Activated T-cell treated with anti-CD3 and anti-CD28 coated beads for 24 hours (primary cell): ENCODE results near the gene TSGA10IP.
"Not testable (repeated sequence)": the region's sequence is repeated elsewhere in the genome, so short reads cannot be mapped to it uniquely, and the experiment has no call there.

Source experiments
- DNase-seq: peaks from one replicate; pipeline ENCODE4 v3.0.0-alpha.2; 2020; ENCODE audit warnings: low read depth

TSGA10IP gene

GRCh38 chr11:65947603-65948125 lies 2.4 kb downstream of the TSGA10IP start:
- no peak for DNase-seq

- DNase-seq, result not testable (repeated sequence)
Observed at GRCh38 chr11:65950711-65951110, 5.4 kb downstream of the TSGA10IP start.

GRCh38 chr11:65951641-65952040 lies 6.4 kb downstream of the TSGA10IP start:
- not testable (repeated sequence) for DNase-seq

- DNase-seq, result no peak
Observed at GRCh38 chr11:65952052-65952521, 6.8 kb downstream of the TSGA10IP start.

GRCh38 chr11:65953471-65953870 lies 8.2 kb downstream of the TSGA10IP start:
- no peak for DNase-seq

GRCh38 chr11:65954771-65955170 lies 9.5 kb downstream of the TSGA10IP start:
- no peak for DNase-seq

- no peak for DNase-seq
Observed at GRCh38 chr11:65958291-65958690, 13.0 kb downstream of the TSGA10IP start.

- DNase-seq, result no peak
Observed at GRCh38 chr11:65958774-65959420, 13.6 kb downstream of the TSGA10IP start.

GRCh38 chr11:65960824-65961266 lies 15.6 kb downstream of the TSGA10IP start:
- DNase-seq, result no peak

GRCh38 chr11:65961267-65962140 lies 16.2 kb downstream of the TSGA10IP start, which contains the start of gene SART1:
Gene SART1 (plus strand): TSS chr11:65961734. CDS start chr11:65961781, 47 bp downstream.
- peak; percentile 95 for DNase-seq

GRCh38 chr11:65962141-65962564 lies 16.9 kb downstream of the TSGA10IP start:
- no peak for DNase-seq

- no peak for DNase-seq
Observed at GRCh38 chr11:65964906-65965305, 19.6 kb downstream of the TSGA10IP start.

GRCh38 chr11:65965986-65966762 lies 20.9 kb downstream of the TSGA10IP start:
- no peak for DNase-seq

GRCh38 chr11:65967329-65967934 lies 22.2 kb downstream of the TSGA10IP start:
- no peak for DNase-seq

- no peak for DNase-seq
Observed at GRCh38 chr11:65968600-65969482, 23.6 kb downstream of the TSGA10IP start.

- DNase-seq, result no peak
Observed at GRCh38 chr11:65972116-65972515, 26.8 kb downstream of the TSGA10IP start.

GRCh38 chr11:65973439-65974110 lies 28.3 kb downstream of the TSGA10IP start:
- DNase-seq, result no peak

- no peak for DNase-seq
Observed at GRCh38 chr11:65975771-65976170, 30.5 kb downstream of the TSGA10IP start.

GRCh38 chr11:65976216-65977176 lies 31.2 kb downstream of the TSGA10IP start:
- no peak for DNase-seq
